ENCODE data around the gene MAP3K7. TPM values are rescaled to one million over a fixed set of nuclear protein-coding genes. Genes with fewer than 3 reads are reported as not detected.
A peak's percentile ranks its signal among the peaks of the same experiment; 100 is the strongest.

The MAP3K7 gene
- total RNA-seq, result 20.9 and 21.9 TPM in 2 replicates

- peak within 1 kb of the TSS; percentile 70 for H3K4me3 ChIP-seq (ENCODE audit: low read depth, low read length)
- DNase-seq (ENCODE audit: low read depth), result peak; percentile 83
- no peak for TF ChIP-seq CTCF (conservative IDR thresholded peaks at IDR 0.05; ENCODE audit: low read depth, low read length)
These were observed at the start of gene MAP3K7 for GRCh38 chr6:90586836-90587638. MAP3K7 (minus strand) TSS chr6:90587072; CDS start chr6:90586883, 189 bp downstream.

- TF ChIP-seq CTCF (conservative IDR thresholded peaks at IDR 0.05; ENCODE audit: low read depth, low read length), result no peak
- no peak overlapping the region for H3K4me3 ChIP-seq (ENCODE audit: low read depth, low read length)
- DNase-seq (ENCODE audit: low read depth), result no peak
These were observed 44.2 kb upstream of the MAP3K7 start for GRCh38 chr6:90631046-90631445.

GRCh38 chr6:90621581-90621980 lies 34.7 kb upstream of the MAP3K7 start:
- no peak for TF ChIP-seq CTCF (conservative IDR thresholded peaks at IDR 0.05; ENCODE audit: low read depth, low read length)
- DNase-seq (ENCODE audit: low read depth), result no peak
- H3K4me3 ChIP-seq (ENCODE audit: low read depth, low read length), result no peak overlapping the region

GRCh38 chr6:90619221-90619620 lies 32.3 kb upstream of the MAP3K7 start:
- no peak overlapping the region for H3K4me3 ChIP-seq (ENCODE audit: low read depth, low read length)
- no peak for DNase-seq (ENCODE audit: low read depth)
- no peak for TF ChIP-seq CTCF (conservative IDR thresholded peaks at IDR 0.05; ENCODE audit: low read depth, low read length)

- no peak overlapping the region for H3K4me3 ChIP-seq (ENCODE audit: low read depth, low read length)
- no peak for TF ChIP-seq CTCF (conservative IDR thresholded peaks at IDR 0.05; ENCODE audit: low read depth, low read length)
- no peak for DNase-seq (ENCODE audit: low read depth)
These were observed 25.4 kb upstream of the MAP3K7 start for GRCh38 chr6:90612313-90612680.

GRCh38 chr6:90611543-90612312 lies 24.9 kb upstream of the MAP3K7 start:
- DNase-seq (ENCODE audit: low read depth), result no peak
- peak overlapping the region; percentile 48 for H3K4me3 ChIP-seq (ENCODE audit: low read depth, low read length)
- no peak for TF ChIP-seq CTCF (conservative IDR thresholded peaks at IDR 0.05; ENCODE audit: low read depth, low read length)
